GM12878 (cell line): Measurements from ENCODE around the gene CFAP20.

Experiments
- NFIC ChIP-seq: IDR thresholded peaks from 2 replicates; pipeline ENCODE4 v1.6.1; 2012; ENCODE audit warnings: low read depth, mild to moderate bottlenecking, inconsistent platforms, low read length, moderate library complexity
- POLR2A ChIP-seq: IDR thresholded peaks from 2 replicates; pipeline ENCODE4 v1.6.1; 2011; ENCODE audit warnings: low read depth, mild to moderate bottlenecking, low read length
- TARDBP ChIP-seq: IDR thresholded peaks from 2 replicates; pipeline ENCODE4 v1.6.1; 2016; ENCODE audit warnings: borderline replicate concordance
- ZNF24 ChIP-seq: fragments of 450-650 bp; IDR thresholded peaks from 2 replicates; pipeline ENCODE4 v1.6.1; 2017; ENCODE audit warnings: antibody characterized with exemption, mild to moderate bottlenecking
- TF ChIP-seq, protein P1 (sequence below): IDR thresholded peaks from 2 replicates; pipeline ENCODE4 v1.6.1; 2012; ENCODE audit warnings: low read depth, low read length, improper control_type of control experiment
- TF ChIP-seq, protein P2 (sequence below): IDR thresholded peaks from 2 replicates; pipeline ENCODE4 v1.6.1; 2012; ENCODE audit warnings: low read length, inconsistent platforms
- TF ChIP-seq, protein P3 (sequence below): IDR thresholded peaks from 2 replicates; pipeline ENCODE4 v1.6.1; 2012; ENCODE audit warnings: mild to moderate bottlenecking, low read depth, low read length
- TF ChIP-seq, protein P4 (sequence below), 3 experiments: IDR thresholded peaks in 2 of 3; conservative IDR thresholded peaks in 1 of 3; 2 replicates each; pipeline ENCODE4 v1.5.1; 2011; ENCODE audit warnings: low read depth in 3 of 3, low read length in 3 of 3, mild to moderate bottlenecking in 3 of 3, control low read depth in 2 of 3, moderate library complexity in 2 of 3, inconsistent platforms in 1 of 3, mixed read lengths in 1 of 3; ENCODE audit not compliant: control insufficient read depth in 2 of 3, insufficient read depth in 1 of 3; ENCODE audit errors: extremely low read depth in 1 of 3

DNA sequence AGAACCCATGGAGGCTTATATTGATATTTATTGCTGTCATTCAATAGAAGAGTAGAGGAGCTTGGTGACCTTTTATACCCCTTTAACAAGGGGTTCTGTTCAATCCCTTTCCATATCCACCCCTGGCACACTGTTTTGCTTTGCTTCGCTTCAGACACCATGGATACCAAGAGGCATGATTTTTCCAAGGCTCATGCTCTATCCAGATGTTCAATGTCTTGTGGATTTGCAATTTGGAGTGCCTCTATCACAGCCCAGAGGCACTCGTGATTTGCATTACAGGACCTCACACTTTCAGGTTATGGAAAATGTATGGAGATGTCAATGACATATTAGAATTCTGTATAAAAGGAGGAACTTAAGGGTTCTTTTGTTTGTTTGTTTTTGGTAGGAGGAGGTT lies 21.5 kb downstream of the CFAP20 start:
- TF ChIP-seq, protein P1, sequence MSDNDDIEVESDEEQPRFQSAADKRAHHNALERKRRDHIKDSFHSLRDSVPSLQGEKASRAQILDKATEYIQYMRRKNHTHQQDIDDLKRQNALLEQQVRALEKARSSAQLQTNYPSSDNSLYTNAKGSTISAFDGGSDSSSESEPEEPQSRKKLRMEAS: no peak
- TF ChIP-seq, protein P2, sequence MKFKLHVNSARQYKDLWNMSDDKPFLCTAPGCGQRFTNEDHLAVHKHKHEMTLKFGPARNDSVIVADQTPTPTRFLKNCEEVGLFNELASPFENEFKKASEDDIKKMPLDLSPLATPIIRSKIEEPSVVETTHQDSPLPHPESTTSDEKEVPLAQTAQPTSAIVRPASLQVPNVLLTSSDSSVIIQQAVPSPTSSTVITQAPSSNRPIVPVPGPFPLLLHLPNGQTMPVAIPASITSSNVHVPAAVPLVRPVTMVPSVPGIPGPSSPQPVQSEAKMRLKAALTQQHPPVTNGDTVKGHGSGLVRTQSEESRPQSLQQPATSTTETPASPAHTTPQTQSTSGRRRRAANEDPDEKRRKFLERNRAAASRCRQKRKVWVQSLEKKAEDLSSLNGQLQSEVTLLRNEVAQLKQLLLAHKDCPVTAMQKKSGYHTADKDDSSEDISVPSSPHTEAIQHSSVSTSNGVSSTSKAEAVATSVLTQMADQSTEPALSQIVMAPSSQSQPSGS: no peak
- no peak for TF ChIP-seq NFIC
- TF ChIP-seq, protein P3, sequence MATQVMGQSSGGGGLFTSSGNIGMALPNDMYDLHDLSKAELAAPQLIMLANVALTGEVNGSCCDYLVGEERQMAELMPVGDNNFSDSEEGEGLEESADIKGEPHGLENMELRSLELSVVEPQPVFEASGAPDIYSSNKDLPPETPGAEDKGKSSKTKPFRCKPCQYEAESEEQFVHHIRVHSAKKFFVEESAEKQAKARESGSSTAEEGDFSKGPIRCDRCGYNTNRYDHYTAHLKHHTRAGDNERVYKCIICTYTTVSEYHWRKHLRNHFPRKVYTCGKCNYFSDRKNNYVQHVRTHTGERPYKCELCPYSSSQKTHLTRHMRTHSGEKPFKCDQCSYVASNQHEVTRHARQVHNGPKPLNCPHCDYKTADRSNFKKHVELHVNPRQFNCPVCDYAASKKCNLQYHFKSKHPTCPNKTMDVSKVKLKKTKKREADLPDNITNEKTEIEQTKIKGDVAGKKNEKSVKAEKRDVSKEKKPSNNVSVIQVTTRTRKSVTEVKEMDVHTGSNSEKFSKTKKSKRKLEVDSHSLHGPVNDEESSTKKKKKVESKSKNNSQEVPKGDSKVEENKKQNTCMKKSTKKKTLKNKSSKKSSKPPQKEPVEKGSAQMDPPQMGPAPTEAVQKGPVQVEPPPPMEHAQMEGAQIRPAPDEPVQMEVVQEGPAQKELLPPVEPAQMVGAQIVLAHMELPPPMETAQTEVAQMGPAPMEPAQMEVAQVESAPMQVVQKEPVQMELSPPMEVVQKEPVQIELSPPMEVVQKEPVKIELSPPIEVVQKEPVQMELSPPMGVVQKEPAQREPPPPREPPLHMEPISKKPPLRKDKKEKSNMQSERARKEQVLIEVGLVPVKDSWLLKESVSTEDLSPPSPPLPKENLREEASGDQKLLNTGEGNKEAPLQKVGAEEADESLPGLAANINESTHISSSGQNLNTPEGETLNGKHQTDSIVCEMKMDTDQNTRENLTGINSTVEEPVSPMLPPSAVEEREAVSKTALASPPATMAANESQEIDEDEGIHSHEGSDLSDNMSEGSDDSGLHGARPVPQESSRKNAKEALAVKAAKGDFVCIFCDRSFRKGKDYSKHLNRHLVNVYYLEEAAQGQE: no peak
- no peak for TF ChIP-seq POLR2A
- TF ChIP-seq ZNF24: no peak
- TF ChIP-seq TARDBP: no peak
- TF ChIP-seq, protein P4, sequence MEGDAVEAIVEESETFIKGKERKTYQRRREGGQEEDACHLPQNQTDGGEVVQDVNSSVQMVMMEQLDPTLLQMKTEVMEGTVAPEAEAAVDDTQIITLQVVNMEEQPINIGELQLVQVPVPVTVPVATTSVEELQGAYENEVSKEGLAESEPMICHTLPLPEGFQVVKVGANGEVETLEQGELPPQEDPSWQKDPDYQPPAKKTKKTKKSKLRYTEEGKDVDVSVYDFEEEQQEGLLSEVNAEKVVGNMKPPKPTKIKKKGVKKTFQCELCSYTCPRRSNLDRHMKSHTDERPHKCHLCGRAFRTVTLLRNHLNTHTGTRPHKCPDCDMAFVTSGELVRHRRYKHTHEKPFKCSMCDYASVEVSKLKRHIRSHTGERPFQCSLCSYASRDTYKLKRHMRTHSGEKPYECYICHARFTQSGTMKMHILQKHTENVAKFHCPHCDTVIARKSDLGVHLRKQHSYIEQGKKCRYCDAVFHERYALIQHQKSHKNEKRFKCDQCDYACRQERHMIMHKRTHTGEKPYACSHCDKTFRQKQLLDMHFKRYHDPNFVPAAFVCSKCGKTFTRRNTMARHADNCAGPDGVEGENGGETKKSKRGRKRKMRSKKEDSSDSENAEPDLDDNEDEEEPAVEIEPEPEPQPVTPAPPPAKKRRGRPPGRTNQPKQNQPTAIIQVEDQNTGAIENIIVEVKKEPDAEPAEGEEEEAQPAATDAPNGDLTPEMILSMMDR (IDR thresholded peaks at IDR 0.05 in 2 of 3, conservative IDR thresholded peaks at IDR 0.05 in 1 of 3; ENCODE audit: control insufficient read depth in 2 of 3, extremely low read depth in 1 of 3, insufficient read depth in 1 of 3, low read depth in 3 of 3, low read length in 3 of 3): no peak
